ENCODE results near the gene BPIFA1. TPM values are rescaled to one million over a fixed set of nuclear protein-coding genes. Genes with fewer than 3 reads are reported as not detected.
A peak's percentile ranks its signal among the peaks of the same experiment; 100 is the strongest.

BPIFA1 gene
- total and polyA plus RNA-seq, 9 of the 15 experiments (the other 6 are each of a cell fraction or from before 2014, with no cell fraction given) = not detected

GRCh38 chr20:33259371-33259770 lies 23.6 kb downstream of the BPIFA1 start:
- Histone ChIP-seq H3K9me1 (ENCODE audit: control insufficient read depth, insufficient read depth, low read length) (no peaks in the 10 kb centered on the region), H3K9me3 (replicated peaks; ENCODE audit: control insufficient read depth, insufficient read depth, low read depth, low read length) (no peaks in the 10 kb centered on the region), H3K27me3 (ENCODE audit: control insufficient read depth in 2 of 2, insufficient read depth in 2 of 2, low read length in 2 of 2) (no peaks in the 10 kb centered on the region), H3K79me2 (ENCODE audit: control insufficient read depth, insufficient read depth, low read length) (no peaks in the 10 kb centered on the region), H3K4me3 (no peak overlapping the region), H3K9ac (ENCODE audit: insufficient read depth in 1 of 2, low read depth in 2 of 2, low read length in 2 of 2) (no peak overlapping the region), H2AFZ (ENCODE audit: low read depth, low read length) (peak overlapping the region; percentile 63), H3K4me2 (ENCODE audit: insufficient read depth, low read length) (no peak overlapping the region; the same call in 1 of the 2 replicates), H3K36me3 (ENCODE audit: control insufficient read depth, insufficient read depth, low read length) (no peaks in the 10 kb centered on the region), H3K27ac (ENCODE audit: extremely low read depth, low read depth, low read length) (no peak overlapping the region), H4K20me1 (replicated peaks; ENCODE audit: control insufficient read depth, insufficient read depth, low read length) (no peaks in the 10 kb centered on the region), H3K4me1 (replicated peaks in 1 of 2; ENCODE audit: control insufficient read depth in 2 of 2, insufficient read depth in 2 of 2, low read length in 2 of 2) (peaks cover 3 to 13% of the 10 kb centered on the region in 2 experiments; a peak in 3 of 5 replicates)
- intact Hi-C loops (cut with micrococcal nuclease) = no loop called here
- FAIRE-seq = no peak
- POLR2A ChIA-PET = interaction anchor here (0.6 to 1.9 kb wide), 7 partner anchors 12 to 249 kb away, joined by 3 to 4 read pairs (median 3); no protein-coding TSS in a partner anchor
- no TSS peak for BruUV-seq (replicated peaks)
- in situ Hi-C loops (cut with MboI) = no loop called here
- 17% methylated on average over 5 of the region's 5 CpGs for WGBS (ENCODE audit: insufficient coverage, low coverage, missing lambda C conversion rate)
- no peak for ATAC-seq
- CTCF ChIA-PET (ENCODE audit: low intra/inter-chr PET ratio) = no interaction called here
- TF ChIP-seq POLR3A (IDR thresholded peaks at IDR 0.05; ENCODE audit: borderline replicate concordance, extremely low read depth, insufficient read depth, insufficient read length) = no peak
- TF ChIP-seq ZNF696 (CRISPR knock-in tag; conservative IDR thresholded peaks at IDR 0.05) = no peak
- TF ChIP-seq CREM (IDR thresholded peaks at IDR 0.05; ENCODE audit: low read depth) = no peak
- TF ChIP-seq TSC22D4 (tag; IDR thresholded peaks at IDR 0.05) = no peak
- no peak for TF ChIP-seq TBL1XR1 (IDR thresholded peaks at IDR 0.05; ENCODE audit: low read length in 2 of 2)
- TF ChIP-seq FUS (optimal IDR thresholded peaks at IDR 0.05; ENCODE audit: low read depth, low read length) = no peak
- TF ChIP-seq KLF10 (CRISPR knock-in tag; IDR thresholded peaks at IDR 0.05) = no peak
- no peak for DNase-seq (ENCODE audit: extremely low read depth in 1 of 4, low spot score in 3 of 4)

GRCh38 chr20:33261465-33261864 lies 25.7 kb downstream of the BPIFA1 start:
- Histone ChIP-seq H2AFZ (ENCODE audit: low read depth, low read length) (no peak overlapping the region), H3K9me1 (ENCODE audit: control insufficient read depth, insufficient read depth, low read length) (no peaks in the 10 kb centered on the region), H3K27me3 (ENCODE audit: control insufficient read depth in 2 of 2, insufficient read depth in 2 of 2, low read length in 2 of 2) (no peaks in the 10 kb centered on the region), H3K9me3 (replicated peaks; ENCODE audit: control insufficient read depth, insufficient read depth, low read depth, low read length) (no peaks in the 10 kb centered on the region), H3K4me1 (replicated peaks in 1 of 2; ENCODE audit: control insufficient read depth in 2 of 2, insufficient read depth in 2 of 2, low read length in 2 of 2) (peaks cover 3 to 9% of the 10 kb centered on the region in 2 experiments; a peak in 3 of 5 replicates), H3K27ac (ENCODE audit: extremely low read depth, low read depth, low read length) (no peak overlapping the region), H3K4me3 (no peak overlapping the region), H3K36me3 (ENCODE audit: control insufficient read depth, insufficient read depth, low read length) (no peaks in the 10 kb centered on the region), H3K4me2 (ENCODE audit: insufficient read depth, low read length) (no peak overlapping the region), H4K20me1 (replicated peaks; ENCODE audit: control insufficient read depth, insufficient read depth, low read length) (no peaks in the 10 kb centered on the region), H3K9ac (ENCODE audit: insufficient read depth in 1 of 2, low read depth in 2 of 2, low read length in 2 of 2) (no peak overlapping the region), H3K79me2 (ENCODE audit: control insufficient read depth, insufficient read depth, low read length) (no peaks in the 10 kb centered on the region)
- DNase-seq (ENCODE audit: extremely low read depth in 1 of 4, low spot score in 3 of 4) (no peak), ATAC-seq (peak; percentile 53; the same call in 2 of the 3 replicates), FAIRE-seq (no peak)
- POLR2A ChIA-PET = interaction anchor here (0.6 to 1.9 kb wide), 2 partner anchors 11 to 49 kb away, joined by 4 read pairs; no protein-coding TSS in a partner anchor
- in situ Hi-C loops (cut with MboI) = no loop called here
- intact Hi-C loops (cut with micrococcal nuclease) = no loop called here
- WGBS (ENCODE audit: insufficient coverage, low coverage, missing lambda C conversion rate) = 13% methylated on average over 4 of the region's 4 CpGs
- BruUV-seq (replicated peaks) = no TSS peak
- CTCF ChIA-PET (ENCODE audit: low intra/inter-chr PET ratio) = no interaction called here
- TF ChIP-seq MYC (IDR thresholded peaks at IDR 0.05; ENCODE audit: low read depth, low read length) (no peak), MYC (CRISPR knock-in tag; IDR thresholded peaks at IDR 0.05; ENCODE audit: borderline replicate concordance, low read depth) (no peak), YY1 (IDR thresholded peaks at IDR 0.05; ENCODE audit: borderline replicate concordance in 1 of 3, control insufficient read depth in 1 of 3, extremely low read depth in 1 of 3, insufficient read depth in 3 of 3, insufficient read length in 1 of 3, insufficient replicate concordance in 2 of 3, low read depth in 1 of 3, low read length in 2 of 3) (peak in 1 of 3 experiments; percentile 78), USF1 (CRISPR knock-in tag; IDR thresholded peaks at IDR 0.05) (peak; percentile 51; the same call in 1 of the 2 replicates)

Measured in K562 (cell line).